B cell (primary cell): ENCODE results near the gene PRKN. TPM values are rescaled to one million over a fixed set of nuclear protein-coding genes. Genes with fewer than 3 reads are reported as not detected.
"Not testable (repeated sequence)": the region's sequence is repeated elsewhere in the genome, so short reads cannot be mapped to it uniquely, and the experiment has no call there.

ENCODE experiments used
- ATAC-seq: fragments of 200-7000 bp; cut with Tn5 transposase; one replicate; pipeline ENCODE4 v1.10.0; 2021; ENCODE audit warnings: low read depth, mild to moderate bottlenecking, moderate number of reproducible peaks, moderate library complexity
- CTCF ChIA-PET: fragments of 350-600 bp; sonication (Branson Sonifier 250); formaldehyde crosslinking; loops from one replicate; lab custom pipeline; 2021; ENCODE audit warnings: antibody characterized with exemption, inconsistent platforms; lab: Charles Lee
- POLR2A ChIA-PET: fragments of 350-600 bp; sonication (Branson Sonifier 250); formaldehyde crosslinking; loops from one replicate; lab custom pipeline; 2021; ENCODE audit warnings: antibody characterized with exemption; lab: Charles Lee
- DNase-seq: peaks from one replicate; pipeline ENCODE4 v3.0.0; 2013
- H2AFZ ChIP-seq: 2 replicates; pipeline ENCODE4 v1.6.1; 2012; ENCODE audit warnings: mild to moderate bottlenecking, low read depth, low read length; ENCODE audit not compliant: insufficient read depth, poor library complexity, severe bottlenecking
- H3K27ac ChIP-seq, 2 donors: 1 replicate in 1 of 2; 2 replicates in 1 of 2; pipeline ENCODE4 v1.5.1; 2012 to 2013; ENCODE audit warnings: low read length in 2 of 2, mild to moderate bottlenecking in 2 of 2, moderate library complexity in 1 of 2
- H3K27me3 ChIP-seq, 4 experiments: fragments of 200-600 bp in 1 of 4; sonication (generic) in 1 of 4; replicated peaks in 1 of 4; 1 replicate in 2 of 4; 2 replicates in 2 of 4; pipeline versions ENCODE4 v1.6.1 to v1.7.0; 2013 to 2016; ENCODE audit warnings: low read length in 3 of 4, mild to moderate bottlenecking in 2 of 4, mixed read lengths in 1 of 4, moderate library complexity in 1 of 4; ENCODE audit not compliant: insufficient read depth in 4 of 4, control insufficient read depth in 3 of 4; ENCODE audit errors: control extremely low read depth in 1 of 4
- H3K36me3 ChIP-seq, 2 experiments: replicated peaks in 1 of 2; 1 replicate in 1 of 2; 2 replicates in 1 of 2; pipeline versions ENCODE4 v1.6.1 to v1.7.1; 2013; ENCODE audit warnings: low read length in 1 of 2; ENCODE audit not compliant: insufficient read depth in 2 of 2, control insufficient read depth in 1 of 2; ENCODE audit errors: control extremely low read depth in 1 of 2, extremely low read depth in 1 of 2
- H3K4me1 ChIP-seq, 2 donors: fragments of 200-600 bp in 1 of 2; sonication (generic) in 1 of 2; 1 replicate in 1 of 2; 2 replicates in 1 of 2; pipeline versions ENCODE4 v1.5.1 to v1.6.1; 2013 to 2017; ENCODE audit warnings: low read length in 2 of 2; ENCODE audit not compliant: control insufficient read depth in 2 of 2, insufficient read depth in 2 of 2
- H3K4me2 ChIP-seq: replicated peaks from 2 replicates; pipeline ENCODE3; 2012; ENCODE audit warnings: mild to moderate bottlenecking, low read depth, low read length; ENCODE audit not compliant: poor library complexity, severe bottlenecking
- H3K4me3 ChIP-seq, 5 experiments: fragments of 200-600 bp in 1 of 5; sonication (generic) in 1 of 5; 1 replicate in 3 of 5; 2 replicates in 2 of 5; pipeline versions ENCODE4 v1.5.1 to v1.7.0; 2011 to 2016; ENCODE audit warnings: low read length in 4 of 5, mild to moderate bottlenecking in 4 of 5, low read depth in 2 of 5, control low read depth in 1 of 5, moderate library complexity in 1 of 5; ENCODE audit not compliant: insufficient read depth in 1 of 5; ENCODE audit errors: control extremely low read depth in 1 of 5, extremely low read depth in 1 of 5
- H3K79me2 ChIP-seq: fragments of 200-600 bp; sonication (generic); one replicate; pipeline ENCODE4 v1.6.0; 2016; ENCODE audit warnings: low read length; ENCODE audit not compliant: control insufficient read depth, insufficient read depth
- H3K9ac ChIP-seq: fragments of 200-600 bp; sonication (generic); 2 replicates; pipeline ENCODE4 v1.6.1; 2017; ENCODE audit warnings: mild to moderate bottlenecking, low read length, moderate library complexity
- H3K9me3 ChIP-seq, 3 donors: one replicate each; pipeline versions ENCODE4 v1.6.1 to v1.7.1; 2013; ENCODE audit warnings: low read length in 2 of 3; ENCODE audit not compliant: control insufficient read depth in 2 of 3, insufficient read depth in 1 of 3; ENCODE audit errors: control extremely low read depth in 1 of 3
- H4K20me1 ChIP-seq: 2 replicates; pipeline ENCODE4 v1.6.0; 2012; ENCODE audit warnings: mild to moderate bottlenecking, low read length; ENCODE audit not compliant: insufficient read depth, control insufficient read depth, poor library complexity, severe bottlenecking
- H3K27ac Mint-ChIP-seq: one replicate; pipeline ENCODE4 v1.8.0; 2021; ENCODE audit warnings: mixed read lengths
- H3K27me3 Mint-ChIP-seq: one replicate; pipeline ENCODE4 v1.8.0; 2021; ENCODE audit warnings: mixed read lengths
- H3K4me1 Mint-ChIP-seq: one replicate; pipeline ENCODE4 v1.8.0; 2021; ENCODE audit warnings: mixed read lengths
- H3K4me3 Mint-ChIP-seq: one replicate; pipeline ENCODE4 v1.8.0; 2021; ENCODE audit warnings: mixed read lengths
- H3K9me3 Mint-ChIP-seq: one replicate; pipeline ENCODE4 v1.8.0; 2022; ENCODE audit warnings: mixed read lengths; ENCODE audit not compliant: insufficient read depth
- EZH2 ChIP-seq: IDR thresholded peaks from 2 replicates; pipeline ENCODE4 v1.6.1; 2012; ENCODE audit warnings: borderline replicate concordance, low read depth, mild to moderate bottlenecking, moderate library complexity, low read length; ENCODE audit not compliant: insufficient read depth, poor library complexity, severe bottlenecking
- WGBS: methylation state at CpG from one replicate; pipeline ENCODE4 v1.1.5; 2013; ENCODE audit warnings: missing lambda C conversion rate; ENCODE audit not compliant: insufficient coverage; 5-methylcytosine and 5-hydroxymethylcytosine counted together
- intact Hi-C: fragments of 100-400 bp; cut with micrococcal nuclease; formaldehyde crosslinking; loops from one replicate; pipeline ENCODE4 v1.10.0; 2022
- polyA plus RNA-seq: library from polyadenylated mRNA; depleted of rRNA; stranded (reverse); fragments of >200 nt; gene quantifications from 2 replicates; pipeline ENCODE4 v1.2.3, GENCODE V29; 2012
- total RNA-seq, 2 donors: library from RNA; stranded (reverse); fragments of 120-200 nt in 1 of 2; gene quantifications; 1 replicate in 1 of 2; 2 replicates in 1 of 2; pipeline versions ENCODE4 v1.2.3 to v1.2.4, GENCODE V29; 2013 to 2022
- TF ChIP-seq, protein P1 (sequence below): fragments of 200-600 bp; IDR thresholded peaks from one replicate; pipeline ENCODE4 v1.8.0; 2022; ENCODE audit warnings: antibody characterized with exemption, mild to moderate bottlenecking

Gene PRKN
- total and polyA plus RNA-seq, 2 donors (not counting 1 experiment from before 2014, with no cell fraction given) = 1.6 to 6.2 TPM

DNA sequence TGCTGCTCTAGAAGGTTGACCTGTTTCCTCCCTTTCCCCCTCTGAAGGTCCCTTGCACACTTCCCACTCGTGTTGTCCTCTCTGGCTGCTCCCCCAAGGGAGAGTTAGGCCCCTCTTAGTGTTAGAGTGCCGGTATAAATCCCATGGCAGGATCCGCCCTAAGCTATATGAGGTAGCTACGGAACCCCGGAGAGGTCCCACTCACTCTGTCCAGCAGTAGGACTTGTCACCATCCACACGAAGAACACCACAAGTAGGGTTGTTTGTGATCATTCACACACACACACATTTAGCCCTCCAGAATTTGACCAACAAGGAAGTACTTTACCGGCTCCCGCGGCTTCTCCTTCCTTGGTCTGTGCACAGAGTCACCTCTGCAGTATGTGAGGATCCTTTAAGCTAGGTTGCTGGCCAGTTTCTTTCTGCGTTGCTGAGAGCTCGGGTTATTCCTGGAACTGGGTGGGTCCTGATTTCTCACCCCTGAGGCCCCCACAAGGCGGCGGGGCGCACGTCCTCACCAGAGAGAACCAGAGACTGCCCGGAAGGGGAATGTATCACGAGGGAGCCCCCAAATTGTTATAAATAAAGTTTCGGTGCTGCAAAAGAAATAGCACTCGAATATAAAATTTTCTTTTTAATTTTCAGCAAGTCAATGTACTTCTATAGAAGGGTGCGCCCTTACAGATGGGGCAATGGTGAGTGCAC is 1412.9 kb downstream of the PRKN start:
- intact Hi-C loops, H3K4me3 ChIP-seq, H3K36me3 ChIP-seq, H3K4me1 Mint-ChIP-seq, H4K20me1 ChIP-seq, H3K4me2 ChIP-seq, H3K9ac ChIP-seq, H3K79me2 ChIP-seq, H3K9me3 ChIP-seq, POLR2A ChIA-PET, H3K27me3 Mint-ChIP-seq, H3K4me3 Mint-ChIP-seq, H3K27ac Mint-ChIP-seq, H2AFZ ChIP-seq, H3K4me1 ChIP-seq, H3K27ac ChIP-seq, DNase-seq, H3K9me3 Mint-ChIP-seq, CTCF ChIA-PET, ATAC-seq, H3K27me3 ChIP-seq: not testable (repeated sequence)
- WGBS = 94% methylated on average over 9 of the region's 20 CpGs

DNA sequence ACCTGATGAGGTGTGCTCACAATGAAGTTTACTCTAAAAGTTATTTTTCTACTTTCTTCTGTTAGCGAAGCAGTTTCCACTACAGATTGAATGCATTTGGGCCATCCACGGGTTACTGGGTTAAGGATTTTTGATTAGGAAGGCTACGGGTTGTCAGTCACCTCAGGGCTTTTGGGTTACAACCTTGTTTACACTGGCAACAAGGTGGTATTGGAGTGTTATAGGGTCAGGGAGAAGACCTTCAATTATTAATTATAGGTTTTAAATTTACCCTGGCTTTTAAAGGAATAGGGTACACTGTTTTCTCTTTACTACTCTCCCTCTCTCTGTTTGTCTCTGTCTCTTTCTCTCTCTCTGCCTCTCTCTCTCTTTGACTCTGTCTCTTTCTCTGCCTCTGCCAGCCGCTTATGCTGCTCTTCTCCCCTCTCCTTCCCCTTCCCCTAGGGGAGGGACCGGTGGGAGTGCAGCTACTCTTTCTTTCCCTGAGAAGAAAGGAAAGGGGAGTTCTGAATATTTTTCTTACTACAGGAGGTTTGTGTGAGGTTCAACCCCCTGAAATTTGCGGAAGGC is 1413.5 kb downstream of the PRKN start:
- POLR2A ChIA-PET = no interaction called here
- DNase-seq = no peak
- Mint-ChIP-seq H3K4me3 (no peak overlapping the region), H3K9me3 (no peaks in the 10 kb centered on the region), H3K27ac (no peak overlapping the region), H3K27me3 (no peaks in the 10 kb centered on the region), H3K4me1 (no peaks in the 10 kb centered on the region)
- Histone ChIP-seq H3K4me2 (no peak overlapping the region), H4K20me1 (no peaks in the 10 kb centered on the region), H3K27me3 (no peaks in the 10 kb centered on the region), H3K9me3 (peaks cover 0 to 9% (median 0%) of the 10 kb centered on the region in 3 donors), H3K27ac (no peak overlapping the region), H3K4me1 (no peaks in the 10 kb centered on the region), H3K79me2 (no peaks in the 10 kb centered on the region), H3K4me3 (no peak overlapping the region), H3K36me3 (no peaks in the 10 kb centered on the region), H2AFZ (no peak overlapping the region), H3K9ac (no peak overlapping the region)
- TF ChIP-seq EZH2 = no peak
- TF ChIP-seq, protein P1, sequence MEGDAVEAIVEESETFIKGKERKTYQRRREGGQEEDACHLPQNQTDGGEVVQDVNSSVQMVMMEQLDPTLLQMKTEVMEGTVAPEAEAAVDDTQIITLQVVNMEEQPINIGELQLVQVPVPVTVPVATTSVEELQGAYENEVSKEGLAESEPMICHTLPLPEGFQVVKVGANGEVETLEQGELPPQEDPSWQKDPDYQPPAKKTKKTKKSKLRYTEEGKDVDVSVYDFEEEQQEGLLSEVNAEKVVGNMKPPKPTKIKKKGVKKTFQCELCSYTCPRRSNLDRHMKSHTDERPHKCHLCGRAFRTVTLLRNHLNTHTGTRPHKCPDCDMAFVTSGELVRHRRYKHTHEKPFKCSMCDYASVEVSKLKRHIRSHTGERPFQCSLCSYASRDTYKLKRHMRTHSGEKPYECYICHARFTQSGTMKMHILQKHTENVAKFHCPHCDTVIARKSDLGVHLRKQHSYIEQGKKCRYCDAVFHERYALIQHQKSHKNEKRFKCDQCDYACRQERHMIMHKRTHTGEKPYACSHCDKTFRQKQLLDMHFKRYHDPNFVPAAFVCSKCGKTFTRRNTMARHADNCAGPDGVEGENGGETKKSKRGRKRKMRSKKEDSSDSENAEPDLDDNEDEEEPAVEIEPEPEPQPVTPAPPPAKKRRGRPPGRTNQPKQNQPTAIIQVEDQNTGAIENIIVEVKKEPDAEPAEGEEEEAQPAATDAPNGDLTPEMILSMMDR = no peak
- intact Hi-C loops = no loop called here
- WGBS = 82% methylated on average over 2 of the region's 6 CpGs
- CTCF ChIA-PET = no interaction called here
- ATAC-seq = no peak

DNA sequence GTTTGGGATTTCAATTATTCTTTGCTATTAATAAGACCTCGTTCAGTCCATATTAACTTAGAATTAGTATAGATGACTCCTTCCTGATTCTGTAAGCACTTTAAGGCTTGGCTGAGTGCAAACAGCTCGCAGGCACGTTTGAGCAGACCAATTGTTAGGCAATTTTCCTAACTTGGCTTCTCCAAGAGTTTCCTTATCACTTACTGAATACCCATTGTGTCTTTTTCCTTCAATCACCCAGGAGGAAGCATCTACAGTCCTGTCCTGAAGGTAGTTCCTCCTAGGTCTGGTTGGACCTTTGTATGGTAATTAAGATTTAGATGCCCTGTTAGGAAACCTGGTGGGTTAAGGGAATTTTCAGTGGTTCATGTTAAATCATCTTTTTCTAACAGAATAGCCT is 1414.1 kb downstream of the PRKN start:
- POLR2A ChIA-PET, H2AFZ ChIP-seq: not testable (repeated sequence)

More for the DNA sequence above, 1414.1 kb downstream of the PRKN start:
- H3K4me3 Mint-ChIP-seq, H3K27me3 ChIP-seq, H3K27ac ChIP-seq, H3K79me2 ChIP-seq, H3K4me3 ChIP-seq, H3K4me1 ChIP-seq, intact Hi-C loops, CTCF ChIA-PET, H3K36me3 ChIP-seq, H3K9ac ChIP-seq, H3K9me3 ChIP-seq, H3K4me1 Mint-ChIP-seq, H4K20me1 ChIP-seq, H3K4me2 ChIP-seq, H3K27ac Mint-ChIP-seq, DNase-seq, H3K27me3 Mint-ChIP-seq, H3K9me3 Mint-ChIP-seq, ATAC-seq: not testable (repeated sequence)
- 83% methylated on average over 1 of the region's 3 CpGs for WGBS
